HUDEP-2 (cell line): Measurements from ENCODE around the gene SLC34A3.

ENCODE experiments used
- DNase-seq, 76 experiments: peaks; one replicate each; lab custom pipeline; 2025; ENCODE audit not compliant: unreplicated experiment in 76 of 76; lab: John Stamatoyannopoulos, UW

The SLC34A3 gene

DNA sequence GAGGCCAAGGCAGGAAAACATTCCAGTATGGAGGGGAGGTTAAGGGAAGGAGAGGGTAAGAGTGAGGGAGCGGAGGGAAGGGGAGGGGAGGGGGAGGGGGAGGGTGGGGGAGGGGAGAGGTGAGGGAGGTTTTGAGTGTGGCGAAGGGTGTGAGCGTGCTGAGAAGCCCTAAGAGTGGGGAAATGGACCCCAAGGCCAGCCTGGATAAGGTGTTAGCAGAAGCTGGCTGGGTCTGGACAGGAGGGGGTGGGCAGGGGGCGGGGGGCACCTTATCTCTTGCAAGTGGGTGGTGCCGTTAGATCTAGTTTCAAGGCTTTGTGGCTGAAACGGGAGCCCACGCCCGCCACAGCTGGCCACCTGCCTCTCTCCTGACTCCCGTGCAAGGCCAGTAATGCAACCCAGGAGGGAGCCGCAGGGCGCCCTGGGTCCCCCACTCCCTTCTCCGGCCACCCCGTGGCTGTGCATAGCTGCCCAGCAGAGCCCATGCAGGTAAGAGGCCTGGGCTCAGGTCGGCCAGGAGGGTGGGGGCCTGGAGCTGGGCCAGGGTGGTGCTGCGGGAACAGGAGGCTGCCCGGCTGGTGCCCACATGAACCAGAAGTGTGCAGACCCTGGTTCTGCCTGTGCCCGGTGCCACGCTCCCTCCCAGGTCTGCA lies 2.7 kb upstream of the SLC34A3 start:
- no peak for DNase-seq

DNA sequence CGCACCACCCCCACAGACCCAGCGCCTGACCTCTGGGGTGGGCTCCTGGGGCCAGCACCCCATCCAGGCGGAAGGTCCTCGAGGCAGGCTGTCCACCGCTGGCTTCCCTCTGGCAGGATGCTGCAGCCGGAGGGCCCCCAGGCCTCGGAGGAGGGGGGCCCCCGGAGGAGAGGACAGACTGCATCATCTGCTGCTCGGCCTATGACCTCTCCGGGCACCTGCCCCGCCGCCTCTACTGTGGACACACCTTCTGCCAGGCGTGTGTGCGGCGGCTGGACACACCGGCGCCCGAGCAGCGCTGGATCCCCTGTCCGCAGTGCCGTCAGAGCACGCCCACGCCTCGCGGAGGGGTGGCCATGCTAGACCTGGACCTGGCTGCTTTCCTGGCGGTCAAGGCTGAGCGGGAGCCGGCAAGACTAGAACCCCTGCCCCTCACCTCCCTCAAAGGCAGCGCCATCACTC lies 2.2 kb upstream of the SLC34A3 start:
- no peak for DNase-seq

DNA sequence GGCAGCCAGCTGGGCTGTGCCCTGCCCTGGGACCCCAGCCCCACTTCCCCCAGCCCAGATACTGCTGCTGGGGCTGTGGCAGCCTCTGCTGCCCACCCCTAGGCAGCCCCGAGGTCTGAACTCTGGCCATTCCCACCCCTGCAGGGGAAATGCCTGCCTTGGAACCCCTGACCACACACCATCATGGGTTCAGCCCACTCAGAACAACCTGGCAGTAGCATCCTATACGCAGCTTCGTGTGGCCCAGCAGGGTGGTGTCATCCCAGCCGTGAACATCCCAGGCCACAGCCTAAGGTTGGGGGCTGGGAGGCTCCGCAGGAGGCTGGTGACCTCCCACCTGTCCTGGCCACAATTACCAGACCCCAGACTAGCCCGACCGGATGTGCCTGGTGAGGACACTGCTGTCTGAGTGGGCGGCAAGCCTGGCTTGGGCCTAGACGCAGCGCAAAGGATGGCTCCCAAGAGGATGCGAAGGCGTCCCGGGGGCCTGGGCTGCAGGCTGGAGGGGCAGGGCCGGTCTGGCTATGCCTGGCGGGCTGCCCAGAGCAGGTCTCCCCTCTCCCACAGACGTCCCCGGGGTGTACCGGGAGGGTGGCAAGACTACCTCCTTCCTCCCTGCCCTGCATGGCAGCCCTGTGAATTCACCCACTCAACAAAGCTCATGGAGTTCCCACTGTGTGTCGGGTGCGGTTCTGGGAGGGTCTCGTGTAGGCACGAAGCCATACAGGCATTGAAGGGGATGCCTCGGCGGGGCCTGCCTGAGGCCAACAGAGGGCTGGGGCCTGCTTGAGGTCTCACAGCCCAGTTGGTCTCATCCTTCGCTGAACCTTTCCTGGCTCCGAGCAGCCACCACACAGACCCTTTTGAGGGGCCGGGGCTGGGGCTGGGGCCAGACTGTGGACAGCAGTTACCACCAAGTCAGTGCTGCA lies 1.5 kb upstream of the SLC34A3 start:
- no peak for DNase-seq

- no peak for DNase-seq
These were observed 597 bp upstream of the SLC34A3 start for GRCh38 chr9:137229903-137230704.

DNA sequence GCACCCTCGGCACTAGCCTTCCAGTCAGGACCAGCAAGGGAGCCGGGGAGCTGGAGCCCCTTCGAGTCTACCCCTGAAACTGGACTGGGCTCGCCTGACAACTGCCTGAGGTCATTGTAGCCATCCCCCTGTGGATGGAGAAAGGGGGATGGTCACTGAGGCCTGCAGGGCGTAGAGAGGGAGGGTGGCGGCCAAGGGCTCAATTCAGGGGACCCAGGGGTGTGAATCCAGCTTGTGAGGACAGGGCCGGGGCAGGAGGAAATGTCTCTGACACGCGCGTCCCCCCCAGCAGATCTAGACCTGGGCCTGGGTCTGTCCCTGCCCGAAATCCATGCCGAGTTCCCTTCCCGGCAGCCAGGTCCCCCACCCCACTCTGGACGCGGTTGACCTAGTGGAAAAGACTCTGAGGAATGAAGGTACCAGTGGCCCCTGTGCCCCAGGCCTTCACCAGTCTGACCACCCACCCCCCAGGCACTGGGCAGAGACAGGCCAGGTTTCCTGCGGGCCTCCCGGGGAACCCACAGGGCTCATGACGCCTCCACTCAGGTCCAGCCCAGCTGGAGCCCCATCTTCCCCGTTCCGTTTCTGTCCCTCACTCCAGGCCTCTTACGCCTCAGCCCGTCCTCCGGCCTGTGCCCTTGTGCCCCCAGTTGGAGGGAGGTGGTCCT lies 805 bp downstream of the SLC34A3 start:
- no peak for DNase-seq

GRCh38 chr9:137232101-137232500 lies 1.4 kb downstream of the SLC34A3 start:
- no peak for DNase-seq

GRCh38 chr9:137232510-137232909 lies 1.8 kb downstream of the SLC34A3 start:
- no peak for DNase-seq

- DNase-seq = no peak
These were observed 2.7 kb downstream of the SLC34A3 start for GRCh38 chr9:137233143-137233980.

GRCh38 chr9:137234055-137234697 lies 3.5 kb downstream of the SLC34A3 start:
- DNase-seq = no peak

- DNase-seq = no peak
These were observed 4.2 kb downstream of the SLC34A3 start for GRCh38 chr9:137234758-137235423.

DNA sequence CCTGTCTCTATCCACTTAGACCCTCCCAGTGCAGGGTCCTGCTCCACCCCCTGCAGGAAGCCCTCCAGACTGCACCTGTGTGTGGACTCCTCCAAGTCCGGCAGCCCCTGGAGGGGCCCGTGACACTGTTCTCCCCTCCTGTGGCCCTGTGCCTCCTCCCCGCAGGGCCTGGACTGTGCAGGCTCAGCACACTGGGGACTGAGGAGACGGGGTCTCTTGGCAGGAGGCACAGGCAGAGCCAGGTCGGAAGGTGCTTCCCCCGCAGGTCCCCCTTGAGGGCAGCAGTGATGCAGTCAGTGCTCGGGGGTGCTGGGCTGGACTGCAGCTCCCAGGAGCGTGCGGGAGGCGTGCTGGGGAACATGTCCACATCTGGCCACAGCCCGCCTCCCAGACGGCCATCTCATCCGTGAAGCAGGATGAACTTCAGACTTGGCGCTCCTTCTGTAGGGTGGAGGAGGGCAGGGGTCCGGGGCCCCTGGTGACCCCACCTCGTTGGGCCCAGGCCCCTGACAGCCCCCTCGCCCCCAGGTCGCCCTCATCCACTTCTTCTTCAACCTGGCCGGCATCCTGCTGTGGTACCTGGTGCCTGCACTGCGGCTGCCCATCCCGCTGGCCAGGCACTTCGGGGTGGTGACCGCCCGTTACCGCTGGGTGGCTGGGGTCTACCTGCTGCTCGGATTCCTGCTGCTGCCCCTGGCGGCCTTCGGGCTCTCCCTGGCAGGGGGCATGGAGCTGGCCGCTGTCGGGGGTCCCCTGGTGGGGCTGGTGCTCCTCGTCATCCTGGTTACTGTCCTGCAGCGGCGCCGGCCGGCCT lies 4.9 kb downstream of the SLC34A3 start:
- DNase-seq = no peak

DNA sequence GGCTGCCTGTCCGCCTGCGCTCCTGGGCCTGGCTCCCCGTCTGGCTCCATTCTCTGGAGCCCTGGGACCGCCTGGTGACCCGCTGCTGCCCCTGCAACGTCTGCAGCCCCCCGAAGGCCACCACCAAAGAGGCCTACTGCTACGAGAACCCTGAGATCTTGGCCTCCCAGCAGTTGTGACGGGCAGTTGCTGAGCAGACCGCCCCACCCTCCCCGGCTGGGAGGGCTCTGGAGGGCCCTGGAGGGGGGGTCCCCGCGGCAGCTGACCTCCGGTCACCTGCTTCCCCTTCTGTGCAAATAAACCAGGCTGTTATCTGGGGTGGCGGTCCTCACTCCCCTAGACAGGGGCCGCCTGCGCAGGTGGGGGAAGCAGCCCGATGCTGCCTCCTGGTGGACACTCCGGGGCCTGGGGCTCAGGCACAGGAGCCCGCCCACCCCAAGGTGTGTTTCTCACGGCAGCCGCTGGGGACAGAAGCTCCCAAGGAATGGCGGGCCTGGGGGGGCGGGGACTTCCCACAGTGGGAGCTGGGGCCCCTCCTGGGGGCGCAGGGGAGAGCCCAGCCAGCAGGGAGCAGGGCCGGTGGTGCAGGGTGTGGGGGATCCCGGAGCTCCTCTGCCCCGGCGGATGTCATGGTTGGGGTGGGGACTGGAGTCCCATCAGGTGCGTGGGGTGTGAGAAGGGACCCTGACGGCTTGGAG lies 5.7 kb downstream of the SLC34A3 start:
- DNase-seq = peak in 69 of 76 experiments; percentile 28 to 88 (median 77)

- no peak for DNase-seq
These were observed 6.3 kb downstream of the SLC34A3 start for GRCh38 chr9:137236936-137237421.

- peak in 12 of 76 experiments; percentile 16 to 51 (median 26) for DNase-seq
These were observed 7.3 kb downstream of the SLC34A3 start for GRCh38 chr9:137237759-137238726.

- peak in 3 of 76 experiments; percentile 19 to 41 (median 23) for DNase-seq
These were observed 9.0 kb downstream of the SLC34A3 start for GRCh38 chr9:137239541-137240200.
